ENCODE results near the gene SLC9A8.

SLC9A8 gene

GRCh38 chr20:49821870-49822331 is 9.3 kb downstream of the SLC9A8 start:
- Histone ChIP-seq H4K20me1 (ENCODE audit: insufficient read depth, low read length) (peaks cover 3% of the 10 kb centered on the region; the same call in 1 of the 2 replicates), H3K4me2 (ENCODE audit: insufficient read depth, low read length) (no peak overlapping the region), H3K79me2 (ENCODE audit: insufficient read depth, low read length) (peaks cover 16% of the 10 kb centered on the region), H2AFZ (ENCODE audit: low read depth, low read length) (no peak overlapping the region), H3K4me3 (ENCODE audit: low read depth in 1 of 2, low read length in 2 of 2) (no peak overlapping the region), H3K27ac (ENCODE audit: low read length) (no peak overlapping the region), H3K36me3 (ENCODE audit: insufficient read depth, low read length) (peaks cover 76% of the 10 kb centered on the region), H3K27me3 (ENCODE audit: insufficient read depth, low read length, poor library complexity) (no peaks in the 10 kb centered on the region), H3K9ac (ENCODE audit: low read depth, low read length) (no peak overlapping the region), H3K9me3 (ENCODE audit: insufficient read depth, low read length, severe bottlenecking) (no peaks in the 10 kb centered on the region), H3K4me1 (ENCODE audit: insufficient read depth, low read length) (peaks cover 22% of the 10 kb centered on the region)
- DNase-seq (no peak), ATAC-seq (ENCODE audit: insufficient read depth, low read depth) (0 out of 3 replicates have a peak, but pooled peaks have one; percentile 32)
- TF ChIP-seq CTCF (IDR thresholded peaks at IDR 0.05; ENCODE audit: borderline replicate concordance, extremely low read depth, low read length, poor library complexity, severe bottlenecking) (peak; percentile 12), EZH2 (IDR thresholded peaks at IDR 0.05; ENCODE audit: borderline replicate concordance, low read depth, low read length, severe bottlenecking) (no peak)

- Histone ChIP-seq H4K20me1 (ENCODE audit: insufficient read depth, low read length) (peaks cover 3% of the 10 kb centered on the region; the same call in 1 of the 2 replicates), H3K4me3 (ENCODE audit: low read depth in 1 of 2, low read length in 2 of 2) (no peak overlapping the region), H3K9ac (ENCODE audit: low read depth, low read length) (0 out of 2 replicates have a peak overlapping the region, but pooled peaks have one; percentile 6), H3K4me2 (ENCODE audit: insufficient read depth, low read length) (no peak overlapping the region), H3K4me1 (ENCODE audit: insufficient read depth, low read length) (peaks cover 22% of the 10 kb centered on the region), H3K79me2 (ENCODE audit: insufficient read depth, low read length) (peaks cover 16% of the 10 kb centered on the region), H3K9me3 (ENCODE audit: insufficient read depth, low read length, severe bottlenecking) (no peaks in the 10 kb centered on the region), H3K27ac (ENCODE audit: low read length) (peak overlapping the region; percentile 61), H3K36me3 (ENCODE audit: insufficient read depth, low read length) (peaks cover 75% of the 10 kb centered on the region), H3K27me3 (ENCODE audit: insufficient read depth, low read length, poor library complexity) (no peaks in the 10 kb centered on the region), H2AFZ (ENCODE audit: low read depth, low read length) (no peak overlapping the region)
- ATAC-seq (ENCODE audit: insufficient read depth, low read depth) (peak; percentile 91), DNase-seq (peak; percentile 38)
- TF ChIP-seq EZH2 (IDR thresholded peaks at IDR 0.05; ENCODE audit: borderline replicate concordance, low read depth, low read length, severe bottlenecking) (no peak), CTCF (IDR thresholded peaks at IDR 0.05; ENCODE audit: borderline replicate concordance, extremely low read depth, low read length, poor library complexity, severe bottlenecking) (no peak)
Measured at GRCh38 chr20:49823152-49823847, 10.7 kb downstream of the SLC9A8 start.

GRCh38 chr20:49824206-49824605 is 11.6 kb downstream of the SLC9A8 start:
- no peak for DNase-seq
- Histone ChIP-seq H3K9ac (ENCODE audit: low read depth, low read length) (no peak overlapping the region), H3K36me3 (ENCODE audit: insufficient read depth, low read length) (peaks cover 70% of the 10 kb centered on the region), H3K4me3 (ENCODE audit: low read depth in 1 of 2, low read length in 2 of 2) (no peak overlapping the region), H3K27ac (ENCODE audit: low read length) (peak overlapping the region; percentile 61; the same call in 1 of the 2 replicates), H3K79me2 (ENCODE audit: insufficient read depth, low read length) (peaks cover 16% of the 10 kb centered on the region), H3K27me3 (ENCODE audit: insufficient read depth, low read length, poor library complexity) (no peaks in the 10 kb centered on the region), H3K4me1 (ENCODE audit: insufficient read depth, low read length) (peaks cover 22% of the 10 kb centered on the region), H4K20me1 (ENCODE audit: insufficient read depth, low read length) (peaks cover 3% of the 10 kb centered on the region; the same call in 1 of the 2 replicates), H2AFZ (ENCODE audit: low read depth, low read length) (no peak overlapping the region), H3K4me2 (ENCODE audit: insufficient read depth, low read length) (no peak overlapping the region), H3K9me3 (ENCODE audit: insufficient read depth, low read length, severe bottlenecking) (no peaks in the 10 kb centered on the region)
- TF ChIP-seq EZH2 (IDR thresholded peaks at IDR 0.05; ENCODE audit: borderline replicate concordance, low read depth, low read length, severe bottlenecking) (no peak), CTCF (IDR thresholded peaks at IDR 0.05; ENCODE audit: borderline replicate concordance, extremely low read depth, low read length, poor library complexity, severe bottlenecking) (no peak)
- ATAC-seq (ENCODE audit: insufficient read depth, low read depth) = no peak
